CD14-positive monocyte (primary cell): ENCODE data around the gene BRAF. TPM values are rescaled to one million over a fixed set of nuclear protein-coding genes. Genes with fewer than 3 reads are reported as not detected.
"Not testable (repeated sequence)": the region's sequence is repeated elsewhere in the genome, so short reads cannot be mapped to it uniquely, and the experiment has no call there.

ENCODE experiments used
- DNase-seq, 3 donors: peaks; one replicate each; pipeline ENCODE4 v3.0.0-alpha.2; 2011 to 2022
- H2AFZ ChIP-seq: 2 replicates; pipeline ENCODE4 v1.6.0; 2012; ENCODE audit warnings: mild to moderate bottlenecking, low read depth, low read length, inconsistent platforms; ENCODE audit not compliant: insufficient read depth, poor library complexity, severe bottlenecking
- H3K27ac ChIP-seq, 2 donors: 1 replicate in 1 of 2; 2 replicates in 1 of 2; pipeline ENCODE4 v1.5.1; 2012 to 2013; ENCODE audit warnings: low read length in 2 of 2, control low read depth in 1 of 2, inconsistent platforms in 1 of 2, low read depth in 1 of 2, mild to moderate bottlenecking in 1 of 2
- H3K27me3 ChIP-seq, 2 donors: one replicate each; pipeline versions ENCODE4 v1.6.0 to v1.6.1; 2011 to 2013; ENCODE audit warnings: low read length in 2 of 2; ENCODE audit not compliant: control insufficient read depth in 2 of 2, insufficient read depth in 2 of 2
- H3K36me3 ChIP-seq, 2 donors: replicated peaks in 1 of 2; 1 replicate in 1 of 2; 2 replicates in 1 of 2; pipeline versions ENCODE4 v1.5.1 to v1.6.1; 2012 to 2013; ENCODE audit warnings: low read length in 2 of 2, control low read depth in 1 of 2, inconsistent platforms in 1 of 2, mild to moderate bottlenecking in 1 of 2; ENCODE audit not compliant: insufficient read depth in 2 of 2, control insufficient read depth in 1 of 2
- H3K4me1 ChIP-seq, 2 donors: 1 replicate in 1 of 2; 2 replicates in 1 of 2; pipeline versions ENCODE4 v1.5.1 to v1.6.1; 2012 to 2013; ENCODE audit warnings: low read length in 2 of 2, control low read depth in 1 of 2, inconsistent platforms in 1 of 2, mild to moderate bottlenecking in 1 of 2, moderate library complexity in 1 of 2; ENCODE audit not compliant: insufficient read depth in 2 of 2, control insufficient read depth in 1 of 2
- H3K4me2 ChIP-seq: replicated peaks from 2 replicates; pipeline ENCODE3; 2012; ENCODE audit warnings: low read length, moderate library complexity, mild to moderate bottlenecking; ENCODE audit not compliant: poor library complexity, severe bottlenecking; ENCODE audit errors: extremely low read depth
- H3K4me3 ChIP-seq, 3 experiments: fragments of 200-600 bp in 1 of 3; sonication (generic) in 1 of 3; replicated peaks in 1 of 3; 1 replicate in 2 of 3; 2 replicates in 1 of 3; pipeline ENCODE4 v1.5.1; 2011 to 2013; ENCODE audit warnings: low read length in 3 of 3, mild to moderate bottlenecking in 3 of 3, control low read depth in 2 of 3, low read depth in 2 of 3, inconsistent platforms in 1 of 3, moderate library complexity in 1 of 3
- H3K79me2 ChIP-seq: 2 replicates; pipeline ENCODE4 v1.6.0; 2012; ENCODE audit warnings: mild to moderate bottlenecking, control low read depth, inconsistent platforms, low read length, moderate library complexity; ENCODE audit not compliant: insufficient read depth
- H3K9ac ChIP-seq: 2 replicates; pipeline ENCODE4 v1.6.0; 2017; ENCODE audit warnings: low read length, mild to moderate bottlenecking; ENCODE audit not compliant: insufficient read depth, poor library complexity, severe bottlenecking
- H3K9me3 ChIP-seq, 2 donors: replicated peaks in 1 of 2; 1 replicate in 1 of 2; 2 replicates in 1 of 2; pipeline versions ENCODE4 v1.5.1 to v1.6.1; 2012 to 2013; ENCODE audit warnings: low read length in 2 of 2, control low read depth in 1 of 2; ENCODE audit not compliant: control insufficient read depth in 1 of 2, insufficient read depth in 1 of 2
- H4K20me1 ChIP-seq: 2 replicates; pipeline ENCODE4 v1.6.0; 2012; ENCODE audit warnings: mild to moderate bottlenecking, low read length, control low read depth, moderate library complexity; ENCODE audit not compliant: insufficient read depth
- H3K27ac Mint-ChIP-seq, 7 donors: one replicate each; pipeline ENCODE4 v1.8.0; 2020; ENCODE audit warnings: mild to moderate bottlenecking in 7 of 7, mixed read lengths in 7 of 7, moderate library complexity in 6 of 7, inconsistent platforms in 2 of 7
- H3K27me3 Mint-ChIP-seq, 3 donors: one replicate each; pipeline ENCODE4 v1.8.0; 2021 to 2022; ENCODE audit warnings: low read depth in 3 of 3, mild to moderate bottlenecking in 3 of 3, mixed read lengths in 3 of 3, moderate library complexity in 3 of 3, inconsistent platforms in 1 of 3
- H3K36me3 Mint-ChIP-seq, 2 donors: one replicate each; pipeline ENCODE4 v1.8.0; 2020; ENCODE audit warnings: mixed read lengths in 2 of 2, inconsistent platforms in 1 of 2, mild to moderate bottlenecking in 1 of 2
- H3K4me1 Mint-ChIP-seq: one replicate; pipeline ENCODE4 v1.8.0; 2020; ENCODE audit warnings: mild to moderate bottlenecking, mixed read lengths
- H3K4me3 Mint-ChIP-seq, 2 donors: one replicate each; pipeline ENCODE4 v1.8.0; 2020; ENCODE audit warnings: mild to moderate bottlenecking in 2 of 2, mixed read lengths in 2 of 2, moderate library complexity in 1 of 2
- H3K9me3 Mint-ChIP-seq, 7 donors: one replicate each; pipeline ENCODE4 v1.8.0; 2020 to 2022; ENCODE audit warnings: mixed read lengths in 7 of 7, mild to moderate bottlenecking in 6 of 7, moderate library complexity in 6 of 7, inconsistent platforms in 2 of 7
- WGBS: methylation state at CpG from one replicate; pipeline ENCODE4 v1.1.5; 2013; ENCODE audit warnings: missing lambda C conversion rate; ENCODE audit not compliant: insufficient coverage; 5-methylcytosine and 5-hydroxymethylcytosine counted together
- intact Hi-C, 2 donors: fragments of 100-400 bp; cut with micrococcal nuclease; formaldehyde crosslinking; loops; one replicate each; pipeline versions ENCODE4 v1.15.0 to v1.15.1; 2023
- polyA plus RNA-seq, 3 donors: library from polyadenylated mRNA; depleted of rRNA in 1 of 3; unstranded in 2 of 3; stranded (reverse) in 1 of 3; fragments of 300-500 nt in 2 of 3; fragments of >200 nt in 1 of 3; fragmentation: Illumina TruSeq in 2 of 3; gene quantifications; 1 replicate in 2 of 3; 2 replicates in 1 of 3; pipeline ENCODE4 v1.2.3, GENCODE V29; 2012 to 2021
- TF ChIP-seq, protein P1 (sequence below): fragments of 200-600 bp; IDR thresholded peaks from one replicate; pipeline ENCODE4 v1.8.0; 2022; ENCODE audit warnings: antibody characterized with exemption, mild to moderate bottlenecking

The BRAF gene
- polyA plus RNA-seq, 3 donors, result 3.8 to 10.0 (median 5.6) TPM

GRCh38 chr7:140829720-140830119 lies 95.0 kb downstream of the BRAF start:
- Histone ChIP-seq H3K9ac (no peak overlapping the region), H3K4me3 (no peak overlapping the region), H3K36me3 (peaks cover 10 to 46% of the 10 kb centered on the region in 2 donors), H3K27me3 (no peaks in the 10 kb centered on the region), H3K27ac (no peak overlapping the region), H3K9me3 (no peaks in the 10 kb centered on the region), H2AFZ (no peak overlapping the region), H4K20me1 (no peaks in the 10 kb centered on the region), H3K4me1 (no peaks in the 10 kb centered on the region), H3K4me2 (no peak overlapping the region), H3K79me2 (no peaks in the 10 kb centered on the region)
- no peak for DNase-seq
- no CpG with 5 or more reads among the region's 1 CpG for WGBS
- Mint-ChIP-seq H3K4me3 (no peak overlapping the region), H3K36me3 (peaks cover 35 to 66% of the 10 kb centered on the region in 2 donors), H3K27me3 (no peaks in the 10 kb centered on the region), H3K4me1 (no peaks in the 10 kb centered on the region), H3K27ac (no peak overlapping the region), H3K9me3 (peaks cover 0 to 2% (median 0%) of the 10 kb centered on the region in 7 donors)
- TF ChIP-seq, protein P1, sequence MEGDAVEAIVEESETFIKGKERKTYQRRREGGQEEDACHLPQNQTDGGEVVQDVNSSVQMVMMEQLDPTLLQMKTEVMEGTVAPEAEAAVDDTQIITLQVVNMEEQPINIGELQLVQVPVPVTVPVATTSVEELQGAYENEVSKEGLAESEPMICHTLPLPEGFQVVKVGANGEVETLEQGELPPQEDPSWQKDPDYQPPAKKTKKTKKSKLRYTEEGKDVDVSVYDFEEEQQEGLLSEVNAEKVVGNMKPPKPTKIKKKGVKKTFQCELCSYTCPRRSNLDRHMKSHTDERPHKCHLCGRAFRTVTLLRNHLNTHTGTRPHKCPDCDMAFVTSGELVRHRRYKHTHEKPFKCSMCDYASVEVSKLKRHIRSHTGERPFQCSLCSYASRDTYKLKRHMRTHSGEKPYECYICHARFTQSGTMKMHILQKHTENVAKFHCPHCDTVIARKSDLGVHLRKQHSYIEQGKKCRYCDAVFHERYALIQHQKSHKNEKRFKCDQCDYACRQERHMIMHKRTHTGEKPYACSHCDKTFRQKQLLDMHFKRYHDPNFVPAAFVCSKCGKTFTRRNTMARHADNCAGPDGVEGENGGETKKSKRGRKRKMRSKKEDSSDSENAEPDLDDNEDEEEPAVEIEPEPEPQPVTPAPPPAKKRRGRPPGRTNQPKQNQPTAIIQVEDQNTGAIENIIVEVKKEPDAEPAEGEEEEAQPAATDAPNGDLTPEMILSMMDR, result no peak
- intact Hi-C loops, result no loop called here

GRCh38 chr7:140828741-140829140 lies 96.0 kb downstream of the BRAF start:
- Histone ChIP-seq H4K20me1 (no peaks in the 10 kb centered on the region), H3K4me3 (no peak overlapping the region), H3K9ac (no peak overlapping the region), H3K4me2 (no peak overlapping the region), H3K4me1 (no peaks in the 10 kb centered on the region), H3K79me2 (no peaks in the 10 kb centered on the region), H2AFZ (no peak overlapping the region), H3K9me3 (no peaks in the 10 kb centered on the region), H3K27ac (no peak overlapping the region), H3K27me3 (no peaks in the 10 kb centered on the region), H3K36me3 (peaks cover 2 to 36% of the 10 kb centered on the region in 2 donors)
- intact Hi-C loops, result no loop called here
- no CpG with 5 or more reads among the region's 1 CpG for WGBS
- H3K27me3 Mint-ChIP-seq, result no peaks in the 10 kb centered on the region
- DNase-seq, result no peak
- no peaks in the 10 kb centered on the region for H3K4me1 Mint-ChIP-seq
- no peak overlapping the region for H3K27ac Mint-ChIP-seq
- peaks cover 28 to 56% of the 10 kb centered on the region in 2 donors for H3K36me3 Mint-ChIP-seq
- TF ChIP-seq, protein P1, result no peak
- peaks cover 0 to 2% (median 0%) of the 10 kb centered on the region in 7 donors for H3K9me3 Mint-ChIP-seq
- H3K4me3 Mint-ChIP-seq, result no peak overlapping the region

DNA sequence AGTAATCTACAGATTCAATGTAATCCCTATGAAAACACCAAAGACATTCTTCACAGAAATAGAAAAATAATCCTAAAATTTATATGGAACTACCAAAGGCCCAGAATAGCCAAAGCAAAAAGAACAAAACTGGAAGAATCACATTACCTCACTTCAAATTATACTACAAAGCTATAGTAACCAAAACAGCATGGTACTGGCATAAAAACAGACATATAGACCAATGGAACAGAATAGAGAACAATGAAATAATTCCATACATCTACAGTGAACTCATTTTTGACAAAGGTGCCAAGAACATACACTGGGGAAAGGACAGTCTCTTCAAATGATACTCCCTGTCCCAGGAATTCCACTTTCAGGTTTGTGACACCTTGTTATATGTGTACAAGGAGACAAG lies 107.3 kb downstream of the BRAF start:
- not testable (repeated sequence) for H3K27ac Mint-ChIP-seq, H3K27me3 ChIP-seq, H3K9me3 Mint-ChIP-seq, H3K4me1 ChIP-seq, H3K27me3 Mint-ChIP-seq, H2AFZ ChIP-seq, H3K27ac ChIP-seq, H3K9me3 ChIP-seq, H3K4me3 Mint-ChIP-seq, H3K79me2 ChIP-seq, H4K20me1 ChIP-seq, DNase-seq, H3K9ac ChIP-seq, H3K36me3 ChIP-seq, H3K4me2 ChIP-seq, H3K4me1 Mint-ChIP-seq, H3K4me3 ChIP-seq
- intact Hi-C loops, result loop anchor here (10.0 kb wide), 2 partner anchors 167 to 717 kb away; no protein-coding TSS in a partner anchor
- H3K36me3 Mint-ChIP-seq, result peaks cover 6 to 11% of the 10 kb centered on the region in 2 donors
